Measurements from ENCODE around the gene PHLDA1. TPM values are rescaled to one million over a fixed set of nuclear protein-coding genes. Genes with fewer than 3 reads are reported as not detected.

The PHLDA1 gene
- total and polyA plus RNA-seq, 2 of the 4 experiments (the other 2 are of a cell fraction), result 27.8 to 32.4 TPM

GRCh38 chr12:76020731-76021672, 10.6 kb downstream of the PHLDA1 start (continued):
- TF ChIP-seq RCOR1 (IDR thresholded peaks at IDR 0.05; ENCODE audit: insufficient replicate concordance, low read length) (peak; percentile 17), POLR2A (IDR thresholded peaks at IDR 0.05; ENCODE audit: low read depth, low read length) (peak; percentile 72; the same call in 1 of the 2 replicates), MAFK (IDR thresholded peaks at IDR 0.05; ENCODE audit: low read depth, low read length) (peak; percentile 53; the same call in 1 of the 2 replicates), FOS (IDR thresholded peaks at IDR 0.05; ENCODE audit: low read depth, low read length) (peak; percentile 92)

GRCh38 chr12:76020281-76020680, 11.3 kb downstream of the PHLDA1 start:
- intact Hi-C loops (cut with micrococcal nuclease), result loop anchor here (2.0 kb wide), 1 partner anchor 67 kb away; no protein-coding TSS in a partner anchor
- peaks cover 0 to 24% of the 10 kb centered on the region in 2 experiments; a peak in 3 of 4 replicates for H3K79me1 ChIP-seq (ENCODE audit: low read depth in 1 of 2, low read length in 2 of 2)
- POLR2A ChIA-PET (ENCODE audit: unreplicated experiment), result interaction anchor here (0.6 kb wide), 1 partner anchor 61 kb away, joined by 3 read pairs; no protein-coding TSS in a partner anchor
- peak overlapping the region; percentile 89 to 92 for H4K8ac ChIP-seq (ENCODE audit: low read depth in 2 of 2, low read length in 2 of 2)
- CTCF ChIA-PET, result interaction anchor here (1.2 kb wide), 1 partner anchor 73 kb away, joined by 3 read pairs; no protein-coding TSS in a partner anchor
- dilution Hi-C loops (cut with HindIII; ENCODE audit: low sequenced_read_pairs, unreplicated experiment), result no loop called here
- peak overlapping the region; percentile 7 for H3K4me2 ChIP-seq (ENCODE audit: low read depth, low read length)
- H2BK20ac ChIP-seq (ENCODE audit: low read depth, low read length), result peak overlapping the region; percentile 99
- peaks cover 8% of the 10 kb centered on the region; the same call in 1 of the 2 replicates for H3K9me1 ChIP-seq (ENCODE audit: insufficient read depth, low read length)
- H3K9me3 ChIP-seq (ENCODE audit: control insufficient read depth, insufficient read depth, low read length), result no peaks in the 10 kb centered on the region
- H3K14ac ChIP-seq (replicated peaks; ENCODE audit: low read depth, low read length), result peak overlapping the region; percentile 98
- H3K36me3 ChIP-seq (ENCODE audit: control insufficient read depth, insufficient read depth, low read length), result no peaks in the 10 kb centered on the region
- DNase-seq (peak; percentile 80), ATAC-seq (ENCODE audit: low read depth) (peak; percentile 16)
- H3K4me3 ChIP-seq (ENCODE audit: insufficient read depth, low read depth, low read length), result no peak overlapping the region
- H3K4ac ChIP-seq (ENCODE audit: low read depth, low read length), result peak overlapping the region; percentile 98
- H3K23ac ChIP-seq (ENCODE audit: low read depth, low read length), result peak overlapping the region; percentile 97
- H3K27ac ChIP-seq (ENCODE audit: insufficient read depth, low read length), result peak overlapping the region; percentile 90
- H4K5ac ChIP-seq (ENCODE audit: low read depth, low read length), result peak overlapping the region; percentile 48
- peak overlapping the region; percentile 25 for H2AFZ ChIP-seq (replicated peaks; ENCODE audit: low read length, poor library complexity)
- H3K27me3 ChIP-seq (ENCODE audit: control insufficient read depth, insufficient read depth, low read length), result no peaks in the 10 kb centered on the region
- 0 out of 2 replicates have a peak, but pooled peaks cover 1% of the 10 kb centered on the region for H4K20me1 ChIP-seq (ENCODE audit: insufficient read depth, low read length)
- peaks cover 18% of the 10 kb centered on the region for H3K4me1 ChIP-seq (ENCODE audit: control insufficient read depth, insufficient read depth, low read length)
- H2AK9ac ChIP-seq (replicated peaks; ENCODE audit: low read depth, low read length, poor library complexity), result peak overlapping the region; percentile 68
- H2BK5ac ChIP-seq (ENCODE audit: low read depth, low read length, poor library complexity, severe bottlenecking), result peak overlapping the region; percentile 91
- no TSS peak for BruUV-seq (replicated peaks)
- peak overlapping the region; percentile 97 for H4K91ac ChIP-seq (ENCODE audit: insufficient read depth, low read depth, low read length)
- H3K9ac ChIP-seq (ENCODE audit: low read depth, low read length), result peak overlapping the region; percentile 57
- peak overlapping the region; percentile 100 for H2BK120ac ChIP-seq (ENCODE audit: low read depth, low read length)
- peak overlapping the region; percentile 95 for H2BK15ac ChIP-seq (ENCODE audit: low read depth, low read length)
- H3K56ac ChIP-seq (ENCODE audit: extremely low read depth, insufficient read depth, low read length), result peak overlapping the region; percentile 89
- peak overlapping the region; percentile 97 for H2AK5ac ChIP-seq (ENCODE audit: low read depth, low read length)
- in situ Hi-C loops (cut with MboI; ENCODE audit: low sequenced_read_pairs), result loop anchor here (5.0 to 10.0 kb wide), 2 partner anchors 68 to 325 kb away; no protein-coding TSS in a partner anchor
- peak overlapping the region; percentile 64 for H3K18ac ChIP-seq (ENCODE audit: low read depth, low read length)
- no CpG with 5 or more reads among the region's 5 CpGs for WGBS, 2 experiments (ENCODE audit: extremely low coverage in 2 of 2, insufficient read length in 1 of 2)
- TF ChIP-seq MXI1 (IDR thresholded peaks at IDR 0.05; ENCODE audit: borderline replicate concordance, low read depth, low read length), result no peak
- no peak for TF ChIP-seq RCOR1 (IDR thresholded peaks at IDR 0.05; ENCODE audit: insufficient replicate concordance, low read length)
- TF ChIP-seq RAD21 (IDR thresholded peaks at IDR 0.05; ENCODE audit: low read length), result peak; percentile 2; the same call in 1 of the 2 replicates
- 0 out of 2 replicates have a peak, but pooled peaks have one; percentile 11 for TF ChIP-seq POLR2A (IDR thresholded peaks at IDR 0.05; ENCODE audit: low read depth, low read length)
- TF ChIP-seq CTCF (conservative IDR thresholded peaks at IDR 0.05; ENCODE audit: low read depth, low read length), result no peak
- TF ChIP-seq CEBPB (IDR thresholded peaks at IDR 0.05; ENCODE audit: low read depth, low read length), result peak; percentile 87
- no peak for TF ChIP-seq MAZ (IDR thresholded peaks at IDR 0.05; ENCODE audit: borderline replicate concordance, low read depth, low read length)
- no peak for TF ChIP-seq FOS (IDR thresholded peaks at IDR 0.05; ENCODE audit: low read depth, low read length)
- TF ChIP-seq NFE2L2 (IDR thresholded peaks at IDR 0.05; ENCODE audit: low read depth, low read length), result 0 out of 2 replicates have a peak, but pooled peaks have one; percentile 32
- no peak for TF ChIP-seq SMC3 (IDR thresholded peaks at IDR 0.05; ENCODE audit: low read depth, low read length)
